Measurements from ENCODE around the gene SSR1. TPM values are rescaled to one million over a fixed set of nuclear protein-coding genes. Genes with fewer than 3 reads are reported as not detected.
A peak's percentile ranks its signal among the peaks of the same experiment; 100 is the strongest.

SSR1 gene
- polyA plus RNA-seq, 1 experiment: 375 TPM

GRCh38 chr6:7219310-7219709 lies 93.7 kb downstream of the SSR1 start:
- peak overlapping the region; percentile 25 for H3K27ac ChIP-seq (ENCODE audit: low read depth, low read length)
- CTCF ChIA-PET: interaction anchor here (0.6 to 1.1 kb wide), 3 partner anchors 19 to 57 kb away, joined by 3 to 11 read pairs (median 4); no protein-coding TSS in a partner anchor
- no peaks in the 10 kb centered on the region; the same call in 1 of the 2 replicates for H3K9me3 ChIP-seq (ENCODE audit: control insufficient read depth, insufficient read depth, low read length)
- DNase-seq (ENCODE audit: low read depth, low spot score): no peak
- no peak overlapping the region for H3K4me3 ChIP-seq (ENCODE audit: low read depth, low read length)
- H3K27me3 ChIP-seq (ENCODE audit: control insufficient read depth, insufficient read depth, low read length): no peaks in the 10 kb centered on the region
- no peak for TF ChIP-seq CTCF (IDR thresholded peaks at IDR 0.05; ENCODE audit: low read depth, low read length)
- POLR2A ChIA-PET: interaction anchor here (0.7 kb wide), 1 partner anchor 516 kb away, joined by 13 read pairs; no protein-coding TSS in a partner anchor

- ChIA-PET CTCF (interaction anchor here (0.6 to 2.7 kb wide), 7 partner anchors 10 to 493 kb away, joined by 3 to 15 read pairs (median 4); no protein-coding TSS in a partner anchor), POLR2A (interaction anchor here (0.6 to 0.7 kb wide), 3 partner anchors 83 to 867 kb away, joined by 3 to 5 read pairs (median 4); no protein-coding TSS in a partner anchor)
- H3K4me3 ChIP-seq (ENCODE audit: low read depth, low read length): no peak overlapping the region
- no peak for TF ChIP-seq CTCF (IDR thresholded peaks at IDR 0.05; ENCODE audit: low read depth, low read length)
- no peak overlapping the region for H3K27ac ChIP-seq (ENCODE audit: low read depth, low read length)
- DNase-seq (ENCODE audit: low read depth, low spot score): no peak
- H3K9me3 ChIP-seq (ENCODE audit: control insufficient read depth, insufficient read depth, low read length): no peaks in the 10 kb centered on the region; the same call in 1 of the 2 replicates
- H3K27me3 ChIP-seq (ENCODE audit: control insufficient read depth, insufficient read depth, low read length): no peaks in the 10 kb centered on the region
Measured at GRCh38 chr6:7218406-7218988, 94.5 kb downstream of the SSR1 start.

Other genes starting within 250 kb of the SSR1 start
- 2.6 and 3.0 TPM in 2 replicates for gene RREB1, start 205.2 kb downstream of the SSR1 start, polyA plus RNA-seq (2011; rRNA removed)
- not detected in 2 replicates for gene CAGE1, start 76.5 kb upstream of the SSR1 start, polyA plus RNA-seq (2011; rRNA removed)
- 12.4 and 12.7 TPM in 2 replicates for gene RIOK1, start 76.6 kb upstream of the SSR1 start, polyA plus RNA-seq (2011; rRNA removed)
- 3.6 TPM in 2 replicates for gene DSP, start 228.5 kb upstream of the SSR1 start, polyA plus RNA-seq (2011; rRNA removed)

Data from AG04450 (cell line).